NCI-H2107 (cell line): Measurements from ENCODE around the gene CTDSP1.

Experiments used
- DNase-seq: peaks from one replicate; lab custom pipeline; 2025; lab: John Stamatoyannopoulos, UW

Gene CTDSP1

GRCh38 chr2:218383892-218384519, 15.7 kb upstream of the CTDSP1 start:
- DNase-seq = no peak

- DNase-seq = no peak
Observed at GRCh38 chr2:218384975-218385374, 14.7 kb upstream of the CTDSP1 start.

- DNase-seq = no peak
Observed at GRCh38 chr2:218386505-218387368, 12.9 kb upstream of the CTDSP1 start.

DNA sequence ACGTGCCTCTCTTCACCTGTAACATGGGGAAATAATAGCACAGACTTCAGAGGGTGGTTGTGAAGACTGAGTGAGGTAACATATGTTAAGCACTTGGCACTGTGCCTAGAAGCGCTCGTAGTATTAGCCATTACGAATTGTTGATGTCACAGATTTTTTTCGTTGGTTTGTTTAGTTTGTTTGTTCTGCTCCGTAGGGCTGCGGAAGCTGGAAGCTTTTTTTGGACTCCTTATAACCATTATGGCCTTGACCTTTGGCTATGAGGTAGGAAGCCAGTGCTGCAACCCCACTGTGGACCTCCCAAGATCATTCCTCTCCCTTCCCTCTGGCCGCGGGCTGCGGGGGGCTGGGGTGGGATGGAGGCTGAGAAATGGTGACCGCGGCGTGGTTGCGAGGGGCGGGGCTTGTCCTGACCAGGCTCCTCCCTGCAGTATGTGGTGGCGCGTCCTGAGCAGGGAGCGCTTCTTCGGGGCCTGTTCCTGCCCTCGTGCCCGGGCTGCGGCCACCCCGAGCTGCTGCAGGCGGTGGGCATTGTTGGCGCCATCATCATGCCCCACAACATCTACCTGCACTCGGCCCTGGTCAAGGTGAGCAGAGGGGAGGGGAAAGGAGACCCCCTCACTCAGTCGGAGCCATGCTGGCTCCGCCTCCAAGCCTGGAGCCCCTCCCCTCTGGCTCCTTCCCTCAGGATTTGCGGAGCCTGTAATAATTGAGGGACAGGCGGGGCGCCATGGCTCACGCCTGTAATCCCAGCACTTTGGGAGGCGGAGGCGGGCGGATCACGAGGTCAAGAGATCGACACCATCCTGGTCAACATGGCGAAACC, 12.1 kb upstream of the CTDSP1 start:
- DNase-seq = peak; percentile 41

GRCh38 chr2:218389333-218390150, 10.1 kb upstream of the CTDSP1 start:
- DNase-seq = no peak

DNA sequence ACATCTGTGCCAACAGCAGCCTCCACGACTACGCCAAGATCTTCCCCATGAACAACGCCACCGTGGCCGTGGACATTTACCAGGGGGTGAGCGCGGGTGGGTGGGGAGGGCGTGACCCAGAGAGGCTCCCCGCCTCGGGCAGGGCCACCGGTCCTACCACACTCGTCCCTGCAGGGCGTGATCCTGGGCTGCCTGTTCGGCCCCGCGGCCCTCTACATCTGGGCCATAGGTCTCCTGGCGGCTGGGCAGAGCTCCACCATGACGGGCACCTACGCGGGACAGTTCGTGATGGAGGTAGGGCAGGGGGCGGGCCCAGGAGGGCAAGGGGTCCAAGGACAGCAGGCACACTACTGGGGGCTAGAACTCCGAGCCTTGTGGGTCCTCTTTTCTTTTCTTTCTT, 8.5 kb upstream of the CTDSP1 start:
- DNase-seq = no peak

GRCh38 chr2:218392459-218392858, 7.2 kb upstream of the CTDSP1 start:
- no peak for DNase-seq

GRCh38 chr2:218392891-218393462, 6.7 kb upstream of the CTDSP1 start:
- no peak for DNase-seq

GRCh38 chr2:218393750-218394290, 5.8 kb upstream of the CTDSP1 start:
- no peak for DNase-seq

- no peak for DNase-seq
Observed at GRCh38 chr2:218394298-218395089, 5.2 kb upstream of the CTDSP1 start.

DNA sequence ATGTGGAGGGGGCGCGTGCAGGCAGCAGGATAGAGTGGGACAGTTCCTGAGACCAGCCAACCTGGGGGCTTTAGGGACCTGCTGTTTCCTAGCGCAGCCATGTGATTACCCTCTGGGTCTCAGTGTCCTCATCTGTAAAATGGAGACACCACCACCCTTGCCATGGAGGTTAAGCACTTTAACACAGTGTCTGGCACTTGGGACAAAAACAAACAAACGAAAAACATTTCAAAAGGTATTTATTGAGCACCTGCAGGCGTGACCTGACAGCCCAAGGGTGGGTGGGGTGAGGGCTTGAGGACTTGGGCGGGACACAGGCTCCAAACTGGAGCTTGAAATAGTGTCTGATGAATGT, 4.6 kb upstream of the CTDSP1 start:
- no peak for DNase-seq

GRCh38 chr2:218395456-218395825, 4.2 kb upstream of the CTDSP1 start:
- no peak for DNase-seq

- DNase-seq = peak; percentile 56
Observed at GRCh38 chr2:218395826-218396687, 3.6 kb upstream of the CTDSP1 start.

DNA sequence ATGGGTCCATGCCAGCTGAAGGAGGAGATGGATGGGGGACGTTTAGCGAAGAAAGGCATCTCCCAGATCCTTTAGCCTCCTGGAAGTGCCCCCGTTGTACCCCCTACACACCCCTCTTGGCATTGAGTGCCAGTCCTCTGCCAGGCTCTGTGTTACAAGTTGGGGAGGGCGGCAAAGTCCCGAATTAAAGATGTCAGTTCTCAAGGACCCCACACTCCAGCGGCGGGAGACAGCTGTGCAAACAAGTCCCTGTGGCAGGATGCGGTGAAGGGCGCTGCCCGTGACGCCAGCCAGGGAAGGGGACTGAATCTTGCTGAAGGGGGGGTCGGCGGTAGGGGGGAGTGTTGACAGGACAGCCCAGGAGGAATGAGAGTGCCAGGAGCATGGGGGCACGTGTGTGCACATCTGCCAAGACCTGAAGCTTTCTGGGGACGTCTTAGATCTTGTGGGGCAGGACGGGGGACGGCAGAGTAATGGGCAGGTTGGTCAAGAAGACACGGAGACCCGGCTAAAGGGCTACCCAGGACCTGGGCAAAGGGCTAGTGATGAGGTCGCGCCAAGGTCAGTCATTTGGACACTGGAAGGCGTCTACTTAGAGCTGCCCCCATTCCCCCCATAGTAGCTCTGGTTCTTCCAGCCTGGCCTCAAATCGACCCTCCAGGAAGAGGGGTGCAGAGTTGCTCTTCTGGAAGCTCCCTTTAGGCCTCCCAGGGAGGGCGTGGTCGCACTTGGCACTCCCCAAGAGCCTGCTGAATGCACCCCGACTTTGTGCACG, 2.8 kb upstream of the CTDSP1 start:
- no peak for DNase-seq

DNA sequence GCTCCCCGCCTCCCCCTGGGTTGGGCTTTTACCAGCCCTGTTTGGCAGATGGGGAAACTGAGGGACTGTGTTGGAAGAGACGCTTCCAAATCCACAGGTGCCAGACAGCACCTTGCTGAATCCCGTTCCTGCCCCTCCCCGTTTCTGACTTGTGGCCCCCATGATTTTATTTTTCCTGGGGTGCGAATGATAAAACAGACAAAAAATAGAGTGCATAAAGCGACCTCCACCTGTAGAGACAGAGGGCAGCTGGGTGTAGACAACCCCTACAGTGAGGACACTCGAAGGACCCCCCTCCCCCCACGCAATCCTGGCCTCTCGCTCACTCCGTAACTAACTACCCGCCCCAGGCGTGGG, 2.2 kb upstream of the CTDSP1 start:
- DNase-seq = no peak

GRCh38 chr2:218397820-218398436, 1.7 kb upstream of the CTDSP1 start:
- DNase-seq = no peak

DNA sequence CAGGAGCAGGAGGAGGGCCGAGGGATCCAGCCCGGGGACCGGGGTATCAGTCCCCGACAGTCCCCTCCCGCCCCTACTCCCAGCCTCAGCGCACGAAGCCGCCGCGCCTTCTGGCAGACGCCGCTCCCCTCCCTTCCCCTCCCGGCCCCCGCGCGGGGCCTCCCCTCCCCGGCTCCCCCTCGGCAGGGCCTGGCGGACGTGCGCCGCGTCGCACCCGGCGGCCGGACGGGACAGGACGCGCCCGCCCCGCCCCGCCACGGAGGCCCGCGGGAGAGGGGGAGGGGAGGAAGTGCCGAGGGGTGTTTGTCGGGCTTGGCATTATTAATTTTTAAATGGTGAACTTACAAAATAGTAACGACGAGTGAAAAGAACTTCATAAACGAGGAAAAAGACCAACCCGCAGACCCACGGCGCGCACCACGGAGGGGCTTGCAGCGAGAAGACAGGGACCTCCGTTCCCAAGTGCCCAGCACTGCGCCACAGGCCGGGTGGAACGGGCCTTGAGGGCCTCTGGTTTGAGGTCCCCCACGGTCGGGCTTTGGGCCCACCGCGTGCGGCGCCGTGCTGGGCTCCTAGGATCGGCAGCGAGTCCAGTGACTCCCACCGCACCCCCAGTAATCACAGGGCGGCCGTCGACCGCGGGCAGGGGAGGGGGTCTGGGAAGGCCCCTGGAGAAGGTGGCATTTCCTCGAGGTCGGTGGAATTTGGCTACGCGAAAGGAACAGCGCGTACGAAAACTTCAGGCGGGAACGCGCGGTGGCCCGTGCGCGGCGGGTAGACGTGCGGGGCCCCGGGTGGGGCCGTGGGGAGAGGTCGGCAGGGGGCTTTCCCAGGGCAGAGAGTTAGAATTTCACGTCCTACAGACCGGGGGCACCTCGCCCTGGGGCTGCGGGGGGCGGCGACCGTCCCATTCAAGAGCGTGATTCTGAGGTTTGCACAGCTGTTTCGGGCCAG, 954 bp upstream of the CTDSP1 start:
- no peak for DNase-seq
